BE2C (cell line): ENCODE results near the gene NEK4.
A peak's percentile ranks its signal among the peaks of the same experiment; 100 is the strongest.

Source experiments
- DNase-seq: peaks from one replicate; pipeline ENCODE4 v3.0.0-alpha.2; 2020
- H3K27me3 ChIP-seq: fragments of 250-450 bp; sonication (Bioruptor Pico); 2 replicates; pipeline ENCODE4 v1.5.1; 2020; ENCODE audit warnings: mild to moderate bottlenecking
- H3K36me3 ChIP-seq: fragments of 250-450 bp; sonication (Bioruptor Pico); 2 replicates; pipeline ENCODE4 v1.5.1; 2020; ENCODE audit warnings: mild to moderate bottlenecking
- H3K4me1 ChIP-seq: fragments of 250-450 bp; sonication (Bioruptor Pico); 2 replicates; pipeline ENCODE4 v1.5.1; 2020
- H3K4me3 ChIP-seq: 2 replicates; pipeline ENCODE4 v1.5.1; 2011; ENCODE audit warnings: low read depth, low read length
- H3K9me3 ChIP-seq: fragments of 250-450 bp; sonication (Bioruptor Pico); 2 replicates; pipeline ENCODE4 v1.5.1; 2020
- CTCF ChIP-seq: IDR thresholded peaks from 2 replicates; pipeline ENCODE4 v1.5.1; 2012; ENCODE audit warnings: mild to moderate bottlenecking, low read depth, low read length

Gene NEK4

GRCh38 chr3:52685709-52686691 lies 84.7 kb downstream of the NEK4 start, which contains the start of the genes GNL3 and PBRM1:
GNL3 (plus strand) TSS chr3:52686032; CDS start chr3:52686093, 61 bp downstream.
PBRM1 (minus strand) TSS chr3:52685913.
- H3K27me3 ChIP-seq: no peaks in the 10 kb centered on the region
- H3K36me3 ChIP-seq: peaks cover 50% of the 10 kb centered on the region
- no peak for TF ChIP-seq CTCF
- H3K9me3 ChIP-seq: no peaks in the 10 kb centered on the region
- no peaks in the 10 kb centered on the region for H3K4me1 ChIP-seq
- H3K4me3 ChIP-seq: peak within 1 kb of the TSS; percentile 97
- peak; percentile 89 for DNase-seq

- Histone ChIP-seq H3K4me1 (no peaks in the 10 kb centered on the region), H3K36me3 (peaks cover 43% of the 10 kb centered on the region), H3K4me3 (peak overlapping the region; percentile 79), H3K9me3 (no peaks in the 10 kb centered on the region), H3K27me3 (no peaks in the 10 kb centered on the region)
- no peak for TF ChIP-seq CTCF
- DNase-seq: peak; percentile 77
These were observed 85.4 kb downstream of the NEK4 start for GRCh38 chr3:52685285-52685708.

GRCh38 chr3:52684184-52684583 lies 86.6 kb downstream of the NEK4 start:
- Histone ChIP-seq H3K4me3 (no peak overlapping the region; the same call in 1 of the 2 replicates), H3K27me3 (no peaks in the 10 kb centered on the region), H3K36me3 (peaks cover 35% of the 10 kb centered on the region), H3K9me3 (no peaks in the 10 kb centered on the region), H3K4me1 (no peaks in the 10 kb centered on the region)
- no peak for TF ChIP-seq CTCF
- DNase-seq: no peak

- Histone ChIP-seq H3K4me1 (no peaks in the 10 kb centered on the region), H3K9me3 (no peaks in the 10 kb centered on the region), H3K27me3 (no peaks in the 10 kb centered on the region), H3K4me3 (no peak overlapping the region), H3K36me3 (peaks cover 34% of the 10 kb centered on the region)
- DNase-seq: no peak
- no peak for TF ChIP-seq CTCF
These were observed 87.1 kb downstream of the NEK4 start for GRCh38 chr3:52683611-52684010.

GRCh38 chr3:52682016-52682415 lies 88.7 kb downstream of the NEK4 start:
- Histone ChIP-seq H3K4me1 (no peaks in the 10 kb centered on the region), H3K4me3 (no peak overlapping the region), H3K9me3 (no peaks in the 10 kb centered on the region), H3K36me3 (peaks cover 24% of the 10 kb centered on the region), H3K27me3 (no peaks in the 10 kb centered on the region)
- no peak for DNase-seq
- peak; percentile 33; the same call in 1 of the 2 replicates for TF ChIP-seq CTCF

- H3K36me3 ChIP-seq: peaks cover 20% of the 10 kb centered on the region
- DNase-seq: no peak
- TF ChIP-seq CTCF: no peak
- H3K4me3 ChIP-seq: no peak overlapping the region
- no peaks in the 10 kb centered on the region for H3K4me1 ChIP-seq
- no peaks in the 10 kb centered on the region for H3K9me3 ChIP-seq
- no peaks in the 10 kb centered on the region for H3K27me3 ChIP-seq
These were observed 89.1 kb downstream of the NEK4 start for GRCh38 chr3:52681596-52681995.
